Loucy (cell line): ENCODE data around the gene PLXNA3.
A peak's percentile ranks its signal among the peaks of the same experiment; 100 is the strongest.

ENCODE experiments used
- H2AFZ ChIP-seq: fragments of 200-600 bp; sonication (generic); 2 replicates; pipeline ENCODE4 v1.6.0; 2016; ENCODE audit warnings: antibody characterized with exemption, mild to moderate bottlenecking, low read length, moderate library complexity
- H3F3A ChIP-seq: fragments of 200-600 bp; 2 replicates; pipeline ENCODE4 v1.6.0; 2016; ENCODE audit warnings: antibody characterized with exemption, low read depth, mild to moderate bottlenecking
- H3K27me3 ChIP-seq: fragments of 200-600 bp; sonication (generic); 2 replicates; pipeline ENCODE4 v1.6.1; 2014; ENCODE audit warnings: low read length, mild to moderate bottlenecking; ENCODE audit not compliant: insufficient read depth, poor library complexity, severe bottlenecking
- H3K36me3 ChIP-seq: fragments of 200-600 bp; sonication (generic); 2 replicates; pipeline ENCODE4 v1.6.1; 2016; ENCODE audit warnings: low read length; ENCODE audit not compliant: insufficient read depth
- H3K4me1 ChIP-seq: fragments of 200-600 bp; sonication (generic); 2 replicates; pipeline ENCODE4 v1.5.1; 2014; ENCODE audit warnings: low read length, mild to moderate bottlenecking; ENCODE audit not compliant: insufficient read depth, poor library complexity, severe bottlenecking
- H3K4me2 ChIP-seq: fragments of 200-600 bp; sonication (generic); 2 replicates; pipeline ENCODE4 v1.6.0; 2014; ENCODE audit warnings: antibody characterized with exemption, low read length, low read depth, mild to moderate bottlenecking; ENCODE audit not compliant: poor library complexity, severe bottlenecking
- H3K4me3 ChIP-seq: fragments of 200-600 bp; sonication (generic); 2 replicates; pipeline ENCODE4 v1.5.1; 2014; ENCODE audit warnings: low read length, mild to moderate bottlenecking, mixed read lengths; ENCODE audit not compliant: poor library complexity, severe bottlenecking
- H3K79me2 ChIP-seq: fragments of 200-600 bp; sonication (generic); 2 replicates; pipeline ENCODE4 v1.6.1; 2014; ENCODE audit warnings: low read length; ENCODE audit not compliant: insufficient read depth
- H3K9ac ChIP-seq: fragments of 200-600 bp; sonication (generic); 2 replicates; pipeline ENCODE4 v1.6.0; 2014; ENCODE audit warnings: mild to moderate bottlenecking, low read depth, low read length, moderate library complexity; ENCODE audit not compliant: poor library complexity, severe bottlenecking
- H3K9me2 ChIP-seq: fragments of 200-600 bp; sonication (generic); replicated peaks from 2 replicates; pipeline ENCODE4 v1.6.1; 2016; ENCODE audit warnings: low read depth, low read length, mixed read lengths
- H3K9me3 ChIP-seq: fragments of 200-600 bp; sonication (generic); 2 replicates; pipeline ENCODE4 v1.6.1; 2014; ENCODE audit warnings: mild to moderate bottlenecking, antibody characterized with exemption, low read length, low read depth; ENCODE audit not compliant: insufficient read depth
- H4K20me1 ChIP-seq: fragments of 200-600 bp; sonication (generic); 2 replicates; pipeline ENCODE4 v1.6.0; 2014; ENCODE audit warnings: antibody characterized with exemption, low read length, mild to moderate bottlenecking; ENCODE audit not compliant: insufficient read depth, poor library complexity, severe bottlenecking
- CTCF ChIP-seq: fragments of 200-600 bp; sonication (generic); conservative IDR thresholded peaks from 2 replicates; pipeline ENCODE4 v1.5.1; 2014; ENCODE audit warnings: mild to moderate bottlenecking, antibody characterized with exemption, low read length
- EZH2phosphoT487 ChIP-seq: fragments of 200-600 bp; IDR thresholded peaks from 2 replicates; pipeline ENCODE4 v1.6.1; 2018; ENCODE audit warnings: antibody characterized with exemption, mild to moderate bottlenecking, moderate library complexity, borderline replicate concordance

PLXNA3 gene

GRCh38 chrX:154411981-154412340, 46.1 kb upstream of the PLXNA3 start:
- Histone ChIP-seq H3K9me2 (no peaks in the 10 kb centered on the region), H3K4me1 (no peaks in the 10 kb centered on the region), H3K9ac (peak overlapping the region; percentile 93), H3K4me2 (peak overlapping the region; percentile 84), H3K36me3 (no peaks in the 10 kb centered on the region), H3F3A (no peaks in the 10 kb centered on the region), H3K4me3 (peak overlapping the region; percentile 92), H3K27me3 (no peaks in the 10 kb centered on the region), H3K79me2 (peaks cover 8% of the 10 kb centered on the region; the same call in 1 of the 2 replicates), H3K9me3 (no peaks in the 10 kb centered on the region), H4K20me1 (no peaks in the 10 kb centered on the region), H2AFZ (peak overlapping the region; percentile 75; the same call in 1 of the 2 replicates)
- TF ChIP-seq EZH2phosphoT487, result no peak

GRCh38 chrX:154412468-154412867, 45.6 kb upstream of the PLXNA3 start:
- Histone ChIP-seq H3K4me3 (peak overlapping the region; percentile 92), H3K9ac (peak overlapping the region; percentile 93), H2AFZ (peak overlapping the region; percentile 75; the same call in 1 of the 2 replicates), H3F3A (no peaks in the 10 kb centered on the region), H4K20me1 (no peaks in the 10 kb centered on the region), H3K4me2 (peak overlapping the region; percentile 84), H3K4me1 (no peaks in the 10 kb centered on the region), H3K27me3 (no peaks in the 10 kb centered on the region), H3K36me3 (no peaks in the 10 kb centered on the region), H3K79me2 (peaks cover 8% of the 10 kb centered on the region; the same call in 1 of the 2 replicates), H3K9me2 (no peaks in the 10 kb centered on the region), H3K9me3 (no peaks in the 10 kb centered on the region)
- no peak for TF ChIP-seq CTCF
- TF ChIP-seq EZH2phosphoT487, result no peak

- H3K27me3 ChIP-seq, result no peaks in the 10 kb centered on the region
- H3F3A ChIP-seq, result no peaks in the 10 kb centered on the region
- no peaks in the 10 kb centered on the region for H3K9me3 ChIP-seq
- peak overlapping the region; percentile 93 for H3K9ac ChIP-seq
- no peaks in the 10 kb centered on the region for H3K36me3 ChIP-seq
- H3K79me2 ChIP-seq, result peaks cover 8% of the 10 kb centered on the region; the same call in 1 of the 2 replicates
- peak overlapping the region; percentile 92 for H3K4me3 ChIP-seq
- peak overlapping the region; percentile 84 for H3K4me2 ChIP-seq
- H3K4me1 ChIP-seq, result no peaks in the 10 kb centered on the region
- H2AFZ ChIP-seq, result no peak overlapping the region
- no peak for TF ChIP-seq EZH2phosphoT487
- no peak for TF ChIP-seq CTCF
- H4K20me1 ChIP-seq, result no peaks in the 10 kb centered on the region
- no peaks in the 10 kb centered on the region for H3K9me2 ChIP-seq
These were observed 44.9 kb upstream of the PLXNA3 start for GRCh38 chrX:154413142-154413541.

GRCh38 chrX:154417157-154417556, 40.9 kb upstream of the PLXNA3 start:
- TF ChIP-seq EZH2phosphoT487 (no peak), CTCF (no peak)
- Histone ChIP-seq H4K20me1 (no peaks in the 10 kb centered on the region), H2AFZ (no peak overlapping the region), H3K27me3 (no peaks in the 10 kb centered on the region), H3K9me3 (no peaks in the 10 kb centered on the region), H3K4me2 (no peak overlapping the region), H3K9ac (no peak overlapping the region), H3F3A (no peaks in the 10 kb centered on the region), H3K4me3 (no peak overlapping the region), H3K36me3 (no peaks in the 10 kb centered on the region), H3K9me2 (no peaks in the 10 kb centered on the region), H3K4me1 (no peaks in the 10 kb centered on the region), H3K79me2 (peaks cover 8% of the 10 kb centered on the region; the same call in 1 of the 2 replicates)
